ENCODE data around the gene IFI27L1.
"Not testable (repeated sequence)": the region's sequence is repeated elsewhere in the genome, so short reads cannot be mapped to it uniquely, and the experiment has no call there.

IFI27L1 gene

GRCh38 chr14:94062344-94062940 is 18.7 kb upstream of the IFI27L1 start:
- H3K4me3 ChIP-seq (ENCODE audit: low read length, poor library complexity, severe bottlenecking), result no peak overlapping the region
- no peaks in the 10 kb centered on the region for H3K9me3 ChIP-seq (ENCODE audit: insufficient read depth, low read depth, low read length)
- no peaks in the 10 kb centered on the region for H3K9me2 ChIP-seq (replicated peaks; ENCODE audit: low read depth, low read length)
- no peak overlapping the region for H3K9ac ChIP-seq (ENCODE audit: low read depth, low read length, poor library complexity, severe bottlenecking)
- peaks cover 41% of the 10 kb centered on the region for H4K20me1 ChIP-seq (ENCODE audit: insufficient read depth, low read length, poor library complexity, severe bottlenecking)
- no peak overlapping the region for H2AFZ ChIP-seq (ENCODE audit: low read length)
- no peaks in the 10 kb centered on the region for H3F3A ChIP-seq (ENCODE audit: low read depth)
- no peak overlapping the region for H3K4me2 ChIP-seq (ENCODE audit: low read depth, low read length, poor library complexity, severe bottlenecking)
- H3K4me1 ChIP-seq (ENCODE audit: insufficient read depth, low read length, poor library complexity, severe bottlenecking), result no peaks in the 10 kb centered on the region
- TF ChIP-seq CTCF (conservative IDR thresholded peaks at IDR 0.05; ENCODE audit: low read length), result no peak
- peaks cover 51% of the 10 kb centered on the region for H3K79me2 ChIP-seq (ENCODE audit: insufficient read depth, low read length)
- peaks cover 65% of the 10 kb centered on the region for H3K36me3 ChIP-seq (ENCODE audit: insufficient read depth, low read length)
- H3K27me3 ChIP-seq (ENCODE audit: insufficient read depth, low read length, poor library complexity, severe bottlenecking), result no peaks in the 10 kb centered on the region

DNA sequence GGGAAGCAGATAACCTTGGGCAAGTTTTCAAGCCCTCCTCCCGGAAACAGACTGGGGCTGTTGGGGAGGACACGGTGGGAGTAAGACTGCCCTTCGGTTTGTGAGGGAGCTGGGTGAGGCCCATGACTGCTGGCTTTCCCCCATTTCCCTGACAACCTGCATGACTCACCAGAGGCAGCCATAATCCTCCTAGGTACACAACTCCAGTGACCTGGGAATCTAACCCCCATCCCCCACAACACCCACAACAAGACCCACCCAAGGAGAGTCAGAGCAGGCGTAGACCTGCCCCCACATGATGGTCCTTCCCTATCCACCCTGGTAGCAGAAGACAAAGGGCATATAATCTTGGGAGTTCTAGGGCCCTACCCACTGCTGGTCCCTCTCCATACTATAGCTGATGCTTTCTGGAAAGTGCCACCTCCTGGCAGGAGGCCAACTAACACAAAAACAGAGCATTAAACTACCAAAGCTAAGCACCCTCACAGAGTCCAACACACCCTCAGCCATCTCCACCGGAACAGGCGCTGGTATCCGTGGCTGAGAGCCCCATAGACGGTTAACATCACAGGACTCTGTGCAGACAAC is 14.9 kb upstream of the IFI27L1 start:
- Histone ChIP-seq H3K9ac (ENCODE audit: low read depth, low read length, poor library complexity, severe bottlenecking) (no peak overlapping the region), H3K4me2 (ENCODE audit: low read depth, low read length, poor library complexity, severe bottlenecking) (no peak overlapping the region), H3K9me2 (replicated peaks; ENCODE audit: low read depth, low read length) (no peaks in the 10 kb centered on the region), H2AFZ (ENCODE audit: low read length) (no peak overlapping the region), H3K4me3 (ENCODE audit: low read length, poor library complexity, severe bottlenecking) (no peak overlapping the region), H3K9me3 (ENCODE audit: insufficient read depth, low read depth, low read length) (peaks cover 12% of the 10 kb centered on the region; the same call in 1 of the 2 replicates), H3K27me3 (ENCODE audit: insufficient read depth, low read length, poor library complexity, severe bottlenecking) (no peaks in the 10 kb centered on the region), H4K20me1 (ENCODE audit: insufficient read depth, low read length, poor library complexity, severe bottlenecking) (peaks cover 32% of the 10 kb centered on the region), H3F3A (ENCODE audit: low read depth) (no peaks in the 10 kb centered on the region), H3K79me2 (ENCODE audit: insufficient read depth, low read length) (peaks cover 89% of the 10 kb centered on the region), H3K36me3 (ENCODE audit: insufficient read depth, low read length) (peaks cover 28% of the 10 kb centered on the region; the same call in 1 of the 2 replicates), H3K4me1 (ENCODE audit: insufficient read depth, low read length, poor library complexity, severe bottlenecking) (no peaks in the 10 kb centered on the region)
- TF ChIP-seq EZH2phosphoT487 (IDR thresholded peaks at IDR 0.05; ENCODE audit: borderline replicate concordance) (no peak), CTCF (conservative IDR thresholded peaks at IDR 0.05; ENCODE audit: low read length) (no peak)

GRCh38 chr14:94072076-94072475 is 9.0 kb upstream of the IFI27L1 start:
- H2AFZ ChIP-seq (ENCODE audit: low read length); H3K9ac ChIP-seq (ENCODE audit: low read depth, low read length, poor library complexity, severe bottlenecking); H3K9me2 ChIP-seq (replicated peaks; ENCODE audit: low read depth, low read length); H3F3A ChIP-seq (ENCODE audit: low read depth); H3K36me3 ChIP-seq (ENCODE audit: insufficient read depth, low read length); H3K27me3 ChIP-seq (ENCODE audit: insufficient read depth, low read length, poor library complexity, severe bottlenecking); H3K4me2 ChIP-seq (ENCODE audit: low read depth, low read length, poor library complexity, severe bottlenecking); H3K4me3 ChIP-seq (ENCODE audit: low read length, poor library complexity, severe bottlenecking): not testable (repeated sequence)
- Histone ChIP-seq H3K79me2 (ENCODE audit: insufficient read depth, low read length) (peaks cover 100% of the 10 kb centered on the region), H3K9me3 (ENCODE audit: insufficient read depth, low read depth, low read length) (peaks cover 25% of the 10 kb centered on the region; the same call in 1 of the 2 replicates), H3K4me1 (ENCODE audit: insufficient read depth, low read length, poor library complexity, severe bottlenecking) (peaks cover 16% of the 10 kb centered on the region), H4K20me1 (ENCODE audit: insufficient read depth, low read length, poor library complexity, severe bottlenecking) (peaks cover 21% of the 10 kb centered on the region)

DNA sequence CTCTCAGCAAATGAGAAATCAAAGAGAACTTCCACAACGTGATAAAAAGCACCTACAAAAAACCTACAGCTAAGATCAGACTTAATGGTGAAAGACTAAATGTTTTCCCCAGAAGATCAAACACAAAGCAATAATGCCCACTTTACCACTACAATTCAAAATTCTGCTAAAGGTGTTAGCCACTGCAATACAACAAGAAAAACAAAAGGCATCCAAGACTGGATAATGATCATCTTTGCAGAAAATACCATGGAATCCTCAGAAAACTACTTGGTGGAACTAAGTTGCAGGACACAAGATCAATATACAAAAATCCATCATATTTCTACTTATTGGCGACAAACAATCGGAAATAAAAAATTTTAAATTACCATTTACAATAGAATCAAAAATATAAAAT is 6.6 kb upstream of the IFI27L1 start:
- H3K36me3 ChIP-seq (ENCODE audit: insufficient read depth, low read length), result peaks cover 5% of the 10 kb centered on the region; the same call in 1 of the 2 replicates
- no peaks in the 10 kb centered on the region for H3K27me3 ChIP-seq (ENCODE audit: insufficient read depth, low read length, poor library complexity, severe bottlenecking)
- peaks cover 22% of the 10 kb centered on the region; the same call in 1 of the 2 replicates for H3K9me3 ChIP-seq (ENCODE audit: insufficient read depth, low read depth, low read length)
- H3K4me2 ChIP-seq (ENCODE audit: low read depth, low read length, poor library complexity, severe bottlenecking), result no peak overlapping the region
- H3K9me2 ChIP-seq (replicated peaks; ENCODE audit: low read depth, low read length), result no peaks in the 10 kb centered on the region
- peaks cover 42% of the 10 kb centered on the region for H4K20me1 ChIP-seq (ENCODE audit: insufficient read depth, low read length, poor library complexity, severe bottlenecking)
- peaks cover 39% of the 10 kb centered on the region for H3K4me1 ChIP-seq (ENCODE audit: insufficient read depth, low read length, poor library complexity, severe bottlenecking)
- H2AFZ ChIP-seq (ENCODE audit: low read length), result no peak overlapping the region
- H3K4me3 ChIP-seq (ENCODE audit: low read length, poor library complexity, severe bottlenecking), result peak overlapping the region; percentile 4
- TF ChIP-seq EZH2phosphoT487 (IDR thresholded peaks at IDR 0.05; ENCODE audit: borderline replicate concordance), result no peak
- no peak for TF ChIP-seq CTCF (conservative IDR thresholded peaks at IDR 0.05; ENCODE audit: low read length)
- peaks cover 100% of the 10 kb centered on the region for H3K79me2 ChIP-seq (ENCODE audit: insufficient read depth, low read length)
- H3F3A ChIP-seq (ENCODE audit: low read depth), result no peaks in the 10 kb centered on the region
- H3K9ac ChIP-seq (ENCODE audit: low read depth, low read length, poor library complexity, severe bottlenecking), result no peak overlapping the region

Data from Loucy (cell line).